Right lobe of liver (tissue), 4 donors: ENCODE results near the gene PGC.

Source experiments
- POLR2A ChIP-seq: fragments of 450-650 bp; IDR thresholded peaks from one replicate; pipeline ENCODE4 v1.6.1; 2017; ENCODE audit warnings: antibody characterized with exemption, mild to moderate bottlenecking
- TF ChIP-seq, protein P1 (sequence below), 4 donors: fragments of 200-600 bp in 3 of 4; fragments of 450-650 bp in 1 of 4; IDR thresholded peaks; one replicate each; pipeline versions ENCODE4 v1.5.1 to v1.8.0; 2016 to 2022; ENCODE audit warnings: antibody characterized with exemption in 4 of 4, mild to moderate bottlenecking in 2 of 4
- donor health status: DM: no; HTN: no; CAD: no.
- donor health status: DM: no; HTN: no; CAD: no.
- donor health status: DM: no; HTN: yes; CAD: no.

DNA sequence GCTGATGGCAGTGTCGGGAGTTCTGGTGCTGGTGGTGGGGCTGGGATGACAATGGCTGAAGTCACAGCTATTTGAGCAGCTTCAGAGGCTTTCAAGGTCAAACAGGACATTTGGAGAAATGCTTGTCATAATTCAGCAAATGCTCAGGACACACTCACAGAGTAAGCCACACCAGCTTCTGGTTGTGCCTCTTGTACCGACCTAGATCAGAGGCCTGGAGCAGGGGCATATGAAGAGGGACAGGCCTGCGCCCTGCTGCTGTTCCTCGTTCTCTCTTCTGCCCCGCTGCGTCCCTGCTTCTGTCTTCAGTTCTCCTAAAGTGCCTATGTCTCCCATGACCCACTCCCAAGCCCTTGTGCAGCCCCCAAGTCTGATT is 893 bp upstream of the PGC start:
- TF ChIP-seq, protein P1, sequence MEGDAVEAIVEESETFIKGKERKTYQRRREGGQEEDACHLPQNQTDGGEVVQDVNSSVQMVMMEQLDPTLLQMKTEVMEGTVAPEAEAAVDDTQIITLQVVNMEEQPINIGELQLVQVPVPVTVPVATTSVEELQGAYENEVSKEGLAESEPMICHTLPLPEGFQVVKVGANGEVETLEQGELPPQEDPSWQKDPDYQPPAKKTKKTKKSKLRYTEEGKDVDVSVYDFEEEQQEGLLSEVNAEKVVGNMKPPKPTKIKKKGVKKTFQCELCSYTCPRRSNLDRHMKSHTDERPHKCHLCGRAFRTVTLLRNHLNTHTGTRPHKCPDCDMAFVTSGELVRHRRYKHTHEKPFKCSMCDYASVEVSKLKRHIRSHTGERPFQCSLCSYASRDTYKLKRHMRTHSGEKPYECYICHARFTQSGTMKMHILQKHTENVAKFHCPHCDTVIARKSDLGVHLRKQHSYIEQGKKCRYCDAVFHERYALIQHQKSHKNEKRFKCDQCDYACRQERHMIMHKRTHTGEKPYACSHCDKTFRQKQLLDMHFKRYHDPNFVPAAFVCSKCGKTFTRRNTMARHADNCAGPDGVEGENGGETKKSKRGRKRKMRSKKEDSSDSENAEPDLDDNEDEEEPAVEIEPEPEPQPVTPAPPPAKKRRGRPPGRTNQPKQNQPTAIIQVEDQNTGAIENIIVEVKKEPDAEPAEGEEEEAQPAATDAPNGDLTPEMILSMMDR (IDR thresholded peaks at IDR 0.05), result no peak
- no peak for TF ChIP-seq POLR2A
